ENCODE data around the gene SFRP4. TPM values are rescaled to one million over a fixed set of nuclear protein-coding genes. Genes with fewer than 3 reads are reported as not detected.

The SFRP4 gene
- total RNA-seq, 1 donor = 0.27 TPM

DNA sequence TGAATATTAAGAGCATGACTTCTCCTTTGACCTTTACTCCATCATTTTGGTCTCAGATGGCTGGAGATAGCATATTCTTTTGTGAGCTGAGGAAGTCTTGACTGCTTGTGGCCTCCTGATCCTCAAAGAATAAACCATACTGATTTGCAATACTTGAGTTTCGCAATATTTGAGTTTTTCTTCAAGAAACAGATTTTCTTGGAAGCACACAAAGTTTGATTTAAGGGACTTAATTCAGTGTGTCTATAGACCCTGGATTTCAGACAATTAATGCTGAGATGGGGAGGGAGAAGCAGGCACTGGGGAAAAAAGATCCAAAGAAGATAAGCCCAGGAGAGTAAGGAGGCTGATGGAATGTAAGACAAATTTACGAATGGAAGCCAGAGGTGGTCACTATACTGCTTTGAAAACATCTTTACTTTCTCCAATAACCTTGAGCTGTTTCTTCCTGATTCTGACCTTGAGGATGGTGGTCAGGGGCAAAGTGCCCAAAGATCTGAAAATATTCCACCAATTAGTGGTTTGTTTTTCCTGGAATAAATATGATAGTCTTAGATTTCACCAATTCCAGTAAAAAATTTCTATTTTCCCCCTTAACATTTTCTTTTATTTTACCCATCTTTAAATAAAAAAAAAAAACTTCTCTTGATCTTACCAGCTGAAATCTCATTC is 11.3 kb upstream of the SFRP4 start:
- DNase-seq (ENCODE audit: low read depth in 2 of 3, low spot score in 2 of 3) = no peak

DNA sequence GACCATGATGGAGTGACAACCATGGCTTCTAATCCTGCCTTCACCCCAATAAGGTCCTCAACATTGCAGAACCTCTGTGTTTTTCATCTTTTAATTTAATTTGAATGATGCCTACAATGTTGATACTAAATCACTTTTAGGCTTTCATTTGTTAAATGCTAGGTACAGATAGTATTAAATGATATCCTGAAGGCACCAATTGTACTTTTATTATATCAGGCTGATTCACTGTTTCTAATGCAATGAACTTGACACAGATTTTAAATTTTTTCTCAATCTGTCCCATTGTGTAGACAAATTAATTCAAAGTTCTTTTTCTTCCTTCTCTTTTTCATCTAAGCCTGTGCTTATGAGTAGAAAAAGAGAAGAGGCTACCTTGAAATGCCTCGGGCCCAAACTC is 9.0 kb upstream of the SFRP4 start:
- no peak for DNase-seq (ENCODE audit: low read depth in 2 of 3, low spot score in 2 of 3)

DNA sequence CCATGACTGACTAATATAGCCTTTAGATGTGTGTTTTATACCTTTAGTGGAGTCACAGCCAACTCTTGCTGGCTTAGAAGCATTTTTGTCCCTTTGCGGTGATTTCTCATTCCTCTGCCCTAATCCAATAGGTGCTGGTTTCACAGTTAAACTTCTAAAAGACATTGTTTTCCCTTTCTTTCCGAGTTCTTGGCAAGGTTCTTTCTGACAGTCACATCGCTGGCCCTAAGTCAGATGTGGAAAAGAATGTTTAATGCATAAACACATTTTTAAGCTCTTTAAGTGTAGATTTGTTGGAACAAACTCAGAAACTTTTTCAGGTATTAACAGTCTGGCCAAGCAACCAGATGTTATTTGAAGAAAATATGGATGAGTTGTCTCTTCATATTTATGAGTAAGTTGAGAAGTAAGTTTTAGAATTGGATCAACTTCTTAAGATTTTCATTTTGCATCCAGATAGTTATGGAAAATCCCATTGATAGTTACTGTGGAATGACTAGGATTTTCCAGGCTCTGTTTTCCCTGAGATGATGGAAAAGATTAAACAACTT is 7.9 kb upstream of the SFRP4 start:
- DNase-seq (ENCODE audit: low read depth in 2 of 3, low spot score in 2 of 3) = no peak

DNA sequence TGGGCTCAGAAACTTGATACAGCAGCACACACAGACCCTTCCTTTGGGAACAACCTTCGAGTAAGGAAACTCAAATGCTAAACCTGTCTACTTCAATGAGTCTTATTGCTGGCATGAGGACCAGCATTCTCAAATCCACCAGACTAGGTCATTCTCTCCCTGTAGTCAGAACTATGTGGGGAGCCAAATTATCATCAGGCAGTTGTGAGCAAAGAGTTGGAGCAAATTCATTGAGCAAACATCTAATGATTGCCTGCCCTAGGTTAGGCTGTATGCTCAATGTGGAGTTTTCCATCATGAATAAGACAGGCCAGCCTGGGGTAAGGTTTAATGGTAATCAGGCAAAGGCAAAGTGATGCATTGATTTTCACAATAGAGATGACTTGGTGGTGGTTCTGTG is 7.4 kb upstream of the SFRP4 start:
- no peak for DNase-seq (ENCODE audit: low read depth in 2 of 3, low spot score in 2 of 3)

DNA sequence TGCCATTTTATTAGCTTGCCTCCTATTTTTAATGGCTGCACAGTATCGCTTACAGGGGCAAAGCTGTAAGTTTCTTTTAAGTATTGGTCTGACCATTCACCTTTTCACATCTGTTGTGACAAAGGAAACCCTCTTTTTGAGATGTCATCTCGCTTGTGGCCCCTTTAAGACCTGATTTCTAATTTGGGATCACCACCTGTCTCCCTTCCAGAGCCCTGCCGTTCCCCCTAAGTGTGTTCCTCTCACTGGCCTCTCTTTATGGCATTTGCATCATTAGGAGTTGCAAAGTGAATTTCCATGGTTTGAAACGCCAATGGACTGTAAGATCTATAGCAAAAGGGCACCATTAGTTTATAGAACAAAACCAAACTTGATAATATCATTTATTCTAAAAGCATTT is 5.3 kb upstream of the SFRP4 start:
- no peak for DNase-seq (ENCODE audit: low read depth in 2 of 3, low spot score in 2 of 3)

DNA sequence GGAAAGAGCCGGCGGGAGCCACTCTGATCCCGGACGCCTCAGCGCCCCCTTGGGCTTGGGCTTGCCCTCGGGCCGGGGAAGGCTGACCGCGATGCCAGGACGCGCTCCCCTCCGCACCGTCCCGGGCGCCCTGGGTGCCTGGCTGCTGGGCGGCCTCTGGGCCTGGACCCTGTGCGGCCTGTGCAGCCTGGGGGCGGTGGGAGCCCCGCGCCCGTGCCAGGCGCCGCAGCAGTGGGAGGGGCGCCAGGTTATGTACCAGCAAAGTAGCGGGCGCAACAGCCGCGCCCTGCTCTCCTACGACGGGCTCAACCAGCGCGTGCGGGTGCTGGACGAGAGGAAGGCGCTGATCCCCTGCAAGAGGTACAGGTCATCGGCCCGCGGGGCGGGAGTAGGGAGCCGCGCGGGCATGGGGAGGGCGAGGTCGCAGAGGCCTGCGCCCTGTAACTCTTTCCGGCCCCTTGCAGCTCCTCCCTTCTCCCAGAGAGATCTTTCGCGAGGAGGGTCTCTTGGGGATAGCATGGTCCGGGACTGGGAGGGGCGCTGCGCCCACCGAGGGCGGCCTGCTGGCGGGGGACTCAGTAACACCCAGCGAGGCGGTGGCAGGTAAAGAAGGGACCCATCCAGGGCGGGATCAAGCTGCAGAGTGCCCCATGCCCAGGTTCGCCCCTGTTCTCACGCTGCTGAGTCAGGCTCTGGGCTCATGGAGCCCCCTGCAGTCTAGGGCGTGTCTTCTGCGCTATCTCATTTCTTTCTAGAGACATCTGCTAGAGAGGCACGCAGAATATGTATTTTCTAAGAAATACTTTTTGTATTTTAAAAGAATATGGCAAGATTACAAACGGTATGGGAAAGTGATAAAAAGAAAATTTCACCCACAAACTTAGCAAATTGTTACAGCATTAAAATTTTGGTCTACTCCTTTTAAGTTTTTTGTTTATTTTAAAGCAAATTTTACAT is 4.5 kb upstream of the SFRP4 start:
- DNase-seq (ENCODE audit: low read depth in 2 of 3, low spot score in 2 of 3) = peak in 2 of 3 donors; percentile 81 to 87

DNA sequence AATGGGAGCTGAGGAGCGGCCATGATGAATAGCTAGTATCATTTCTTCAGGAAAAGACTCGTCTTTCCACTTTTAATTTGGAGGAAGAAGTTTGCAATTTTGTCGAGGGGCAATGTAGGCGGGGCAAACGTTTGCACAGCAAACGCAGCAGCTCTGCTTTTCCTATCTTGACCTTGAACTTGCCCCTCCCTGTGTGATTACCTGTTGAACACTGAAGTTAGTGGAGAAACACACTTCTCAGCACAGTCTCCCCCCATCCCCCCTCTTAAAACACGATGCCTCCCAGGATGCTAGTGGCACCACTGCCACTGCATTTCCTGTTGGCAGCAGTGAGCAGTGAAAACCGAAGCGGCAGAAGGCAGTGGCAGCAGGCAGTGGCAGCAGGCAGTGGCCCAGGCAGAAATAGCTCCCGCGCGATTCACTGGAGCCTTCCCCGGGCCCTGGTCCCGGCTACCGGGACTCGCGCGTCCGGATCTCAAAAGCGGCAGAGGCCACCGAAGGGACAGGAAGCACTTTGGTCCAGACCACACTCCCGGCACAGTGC is 3.8 kb upstream of the SFRP4 start, which contains the start of gene EPDR1:
EPDR1 (plus strand) TSS at position 336 of the 544 bp plus-strand sequence. CDS start 300 bp downstream, outside the sequence.
- DNase-seq (ENCODE audit: low read depth in 2 of 3, low spot score in 2 of 3) = peak in 2 of 3 donors; percentile 79 to 87

DNA sequence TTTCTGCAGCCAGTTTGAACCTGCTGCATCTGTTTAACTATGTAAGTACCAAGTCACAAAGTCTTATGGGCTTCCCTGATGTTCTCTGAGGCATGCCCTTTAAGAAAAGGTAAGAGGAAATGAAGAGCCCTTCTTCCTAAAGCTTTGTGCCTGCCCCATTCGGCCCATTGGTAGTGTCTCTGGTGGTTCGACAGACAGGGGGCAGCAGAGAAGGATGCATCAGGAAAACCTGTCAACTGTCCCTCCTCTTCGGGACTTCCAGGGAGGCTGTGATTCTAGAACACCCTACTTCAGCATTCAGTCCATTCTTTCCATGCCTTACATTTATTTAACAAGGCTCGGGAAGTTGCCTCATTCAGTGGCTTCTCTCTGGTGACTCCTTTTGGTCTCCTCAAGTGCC is 1.9 kb upstream of the SFRP4 start:
- DNase-seq (ENCODE audit: low read depth in 2 of 3, low spot score in 2 of 3) = no peak

DNA sequence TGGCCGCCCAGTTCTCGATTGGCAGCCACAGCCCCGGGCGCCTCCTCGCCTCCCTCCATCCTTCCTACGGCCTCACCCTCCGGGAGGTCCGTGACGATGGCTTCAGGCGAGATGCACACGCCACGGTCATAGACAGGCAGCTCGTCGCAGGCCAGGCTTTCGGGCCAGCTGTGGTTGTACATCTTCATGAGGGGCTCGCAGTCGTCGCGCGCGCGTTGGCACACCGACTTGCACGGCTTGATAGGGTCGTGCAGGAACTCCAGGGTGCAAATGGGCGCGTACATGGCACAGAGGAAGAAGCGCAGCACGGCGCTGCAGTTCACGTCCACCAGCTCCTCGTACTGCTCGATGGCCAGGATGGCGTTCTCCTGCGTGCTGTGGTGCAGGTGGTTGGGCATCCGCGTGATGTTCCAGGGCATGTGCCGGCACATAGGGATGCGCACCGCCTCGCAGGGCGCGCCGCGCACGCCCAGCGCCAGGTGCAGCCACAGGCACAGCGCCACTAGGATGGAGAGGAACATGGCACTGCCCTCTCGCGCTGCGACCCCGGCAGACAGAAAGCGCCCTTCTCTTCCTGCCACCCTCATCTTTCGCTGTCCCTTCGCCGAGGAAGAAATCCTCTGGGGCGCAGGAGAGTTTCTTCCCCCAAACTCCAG is 472 bp downstream of the SFRP4 start:
- DNase-seq (ENCODE audit: low read depth in 2 of 3, low spot score in 2 of 3) = peak in 1 of 3 donors; percentile 40

DNA sequence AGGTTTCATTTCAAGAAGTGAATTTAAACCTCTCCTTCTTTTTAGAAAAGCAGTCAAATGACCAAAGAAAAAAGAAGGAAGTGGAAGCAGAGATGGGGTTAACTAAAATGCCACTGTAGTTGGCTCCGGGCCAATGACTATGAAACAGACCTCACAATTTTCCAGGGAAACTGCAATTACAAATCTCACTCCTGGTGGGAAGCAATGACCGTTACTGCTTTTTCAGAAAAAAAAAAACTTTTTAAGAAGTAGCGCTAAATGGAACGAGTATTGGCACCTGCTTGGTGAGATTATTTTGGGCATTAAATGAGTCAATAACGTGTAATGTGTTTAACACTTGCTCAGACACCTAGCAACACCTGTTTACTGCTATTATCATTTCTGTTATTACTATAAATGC is 1.2 kb downstream of the SFRP4 start:
- peak in 1 of 3 donors; percentile 60 for DNase-seq (ENCODE audit: low read depth in 2 of 3, low spot score in 2 of 3)

DNA sequence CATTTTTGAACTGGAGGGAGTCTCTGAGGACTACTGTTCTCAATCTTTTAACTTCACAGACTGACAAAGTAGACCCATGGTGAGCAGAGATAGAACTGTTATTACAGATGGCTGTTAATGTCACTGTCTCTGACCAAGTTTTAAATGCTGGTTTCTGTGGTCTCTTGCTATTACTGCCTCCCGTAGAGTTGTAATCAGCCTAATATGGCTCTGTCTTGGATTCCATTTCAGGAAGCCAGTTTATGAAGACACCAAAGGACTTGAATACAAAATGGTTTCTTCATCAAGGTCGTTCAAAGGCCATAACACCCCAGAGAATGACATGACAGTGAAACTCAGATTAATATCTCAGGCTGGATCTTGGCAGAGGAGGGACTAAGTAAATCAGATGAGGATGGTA is 3.9 kb downstream of the SFRP4 start:
- no peak for DNase-seq (ENCODE audit: low read depth in 2 of 3, low spot score in 2 of 3)

DNA sequence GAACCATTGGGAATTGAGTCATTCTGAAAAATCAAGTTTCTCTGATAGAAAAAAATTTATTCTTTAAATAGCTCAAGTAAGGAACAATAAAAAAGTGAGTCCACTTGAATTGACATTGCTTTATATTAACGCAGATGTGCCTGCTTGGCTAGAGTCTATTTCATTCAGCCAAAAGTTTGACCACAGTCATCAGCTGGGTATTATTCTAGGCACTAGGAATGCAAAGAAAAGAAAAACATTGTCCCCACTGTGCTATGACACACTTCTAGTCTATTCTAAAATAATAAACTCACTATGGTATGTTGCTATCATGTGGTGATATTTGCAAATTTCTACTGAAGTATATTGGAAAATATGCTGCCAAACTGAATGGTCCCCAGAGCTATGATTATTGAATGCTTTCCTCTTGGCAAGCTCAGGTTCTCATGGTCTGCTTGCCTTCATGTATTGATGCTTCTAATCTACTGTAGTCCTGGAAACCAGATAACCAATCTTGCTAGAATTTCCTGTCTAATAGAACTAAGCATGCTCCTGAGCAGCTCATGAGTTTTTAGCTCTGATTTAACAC is 8.3 kb downstream of the SFRP4 start:
- no peak for DNase-seq (ENCODE audit: low read depth in 2 of 3, low spot score in 2 of 3)

DNA sequence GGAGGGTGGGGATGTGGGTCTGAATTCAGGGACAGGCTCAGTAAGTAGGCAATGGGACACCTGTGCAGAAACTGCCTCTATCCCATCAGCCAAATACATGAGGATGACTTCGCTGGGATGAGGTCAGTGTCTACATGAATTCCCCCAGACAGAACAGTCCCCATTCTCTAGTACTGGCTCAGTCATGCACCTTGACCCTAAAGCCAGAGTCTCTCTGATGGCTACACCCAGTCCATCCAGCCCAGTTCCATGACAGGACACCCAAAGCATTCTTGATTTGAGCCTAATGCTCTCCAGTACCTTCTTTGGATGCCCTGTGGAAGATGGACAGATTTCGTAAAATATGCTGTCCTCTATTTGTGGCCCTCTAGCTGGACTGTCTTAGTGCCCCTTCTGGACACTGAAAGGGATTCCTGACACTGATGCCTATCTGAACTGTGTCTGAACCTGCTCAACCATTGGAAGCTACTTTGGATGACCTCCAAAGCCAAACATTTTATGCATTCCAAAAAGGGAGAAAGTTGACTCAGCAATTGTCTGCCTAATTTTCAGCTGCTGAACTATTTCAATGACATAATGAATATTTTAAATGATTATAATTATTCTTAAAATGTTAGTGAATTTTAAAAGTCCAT is 14.6 kb downstream of the SFRP4 start:
- no peak for DNase-seq (ENCODE audit: low read depth in 2 of 3, low spot score in 2 of 3)

DNA sequence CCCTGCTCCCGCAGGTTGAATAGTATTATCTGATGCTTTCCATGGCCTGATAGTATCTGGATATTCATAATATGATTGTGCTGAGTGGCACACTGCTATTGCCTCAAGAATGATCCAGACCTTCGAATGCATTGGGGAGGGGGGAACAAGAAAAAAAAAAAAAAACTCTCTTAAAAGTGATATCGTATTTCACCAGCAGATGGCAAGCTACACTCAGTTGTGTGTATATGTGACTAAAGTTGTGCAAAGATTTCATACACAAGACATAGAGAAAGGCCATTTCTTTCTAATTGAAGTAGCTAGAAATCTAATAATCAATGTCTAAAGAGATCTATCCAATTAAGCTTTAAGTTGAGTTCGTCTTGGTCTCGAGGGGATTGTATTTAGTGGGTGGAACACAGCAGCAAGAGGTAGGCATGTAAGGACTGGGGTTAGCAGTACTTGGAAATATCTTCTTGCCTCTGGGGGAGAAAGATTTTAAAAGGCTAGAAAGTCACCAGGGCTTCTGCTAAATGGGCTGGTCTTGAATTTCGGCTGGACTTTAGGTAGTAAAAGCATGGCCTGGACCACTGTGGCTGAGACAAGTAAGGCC is 15.3 kb downstream of the SFRP4 start:
- DNase-seq (ENCODE audit: low read depth in 2 of 3, low spot score in 2 of 3) = peak in 2 of 3 donors; percentile 49 to 73

DNA sequence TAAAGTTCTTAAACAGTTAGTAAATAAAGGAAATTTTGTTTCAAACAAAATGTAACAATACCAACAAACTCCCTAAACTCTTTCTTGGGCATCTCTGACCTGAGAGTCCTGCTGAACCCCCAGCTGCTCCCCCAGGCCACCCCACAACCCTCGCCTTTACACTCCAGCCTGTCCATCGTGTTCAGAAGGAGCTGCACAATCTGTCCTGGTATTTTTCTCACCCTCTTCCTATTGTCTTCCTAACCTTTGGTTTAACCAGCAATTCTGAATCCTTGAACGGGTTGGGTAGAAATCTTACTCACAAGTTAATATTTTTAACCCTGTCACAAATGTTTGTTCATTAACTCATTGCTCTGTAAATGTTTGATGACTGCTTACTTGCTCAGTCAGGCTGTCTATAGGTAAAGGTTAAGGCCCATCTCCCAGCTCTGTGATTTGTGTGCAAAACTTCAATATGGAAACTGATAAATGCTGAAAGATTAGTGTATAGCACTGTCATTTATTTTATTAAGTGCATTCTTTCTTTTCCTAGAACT is 16.8 kb downstream of the SFRP4 start:
- no peak for DNase-seq (ENCODE audit: low read depth in 2 of 3, low spot score in 2 of 3)

DNA sequence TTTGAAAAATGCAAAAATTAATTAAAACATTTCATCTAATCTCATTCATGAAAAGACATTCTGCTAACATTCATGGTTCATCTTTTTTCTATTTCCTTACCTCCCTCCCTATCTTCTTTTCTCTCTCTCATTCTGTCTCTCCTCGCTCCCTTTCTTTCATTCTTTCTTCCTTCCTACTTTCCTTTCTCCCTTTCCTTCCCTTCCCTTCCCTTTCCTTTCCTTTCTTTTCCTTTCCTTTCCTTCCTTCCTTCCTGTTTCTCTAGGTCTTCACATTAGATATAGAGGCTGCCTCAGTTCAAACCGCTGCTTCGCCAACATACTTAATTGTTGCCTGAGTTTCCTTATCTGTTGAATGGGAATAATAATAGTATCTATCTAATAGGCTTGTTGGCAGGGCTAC is 21.9 kb downstream of the SFRP4 start:
- no peak for DNase-seq (ENCODE audit: low read depth in 2 of 3, low spot score in 2 of 3)

DNA sequence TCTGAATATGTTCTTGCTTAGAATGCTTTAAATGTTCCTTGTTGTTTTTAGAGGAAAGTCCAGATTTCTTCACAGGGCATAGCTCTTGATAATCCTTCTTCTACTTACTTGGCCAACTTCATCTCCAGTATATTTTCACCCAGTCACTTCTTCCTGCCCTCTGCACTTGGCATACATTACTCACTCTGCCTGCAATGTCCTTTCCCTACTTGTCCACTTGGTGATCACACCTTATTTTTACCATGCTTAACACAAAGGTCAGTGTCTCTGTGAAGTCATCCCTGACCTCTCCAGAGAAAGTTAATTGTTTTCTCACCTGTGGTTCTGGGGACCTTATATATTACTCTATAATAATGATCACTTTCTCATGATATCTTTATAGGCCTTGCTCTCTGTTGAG is 23.3 kb downstream of the SFRP4 start:
- DNase-seq (ENCODE audit: low read depth in 2 of 3, low spot score in 2 of 3) = no peak

DNA sequence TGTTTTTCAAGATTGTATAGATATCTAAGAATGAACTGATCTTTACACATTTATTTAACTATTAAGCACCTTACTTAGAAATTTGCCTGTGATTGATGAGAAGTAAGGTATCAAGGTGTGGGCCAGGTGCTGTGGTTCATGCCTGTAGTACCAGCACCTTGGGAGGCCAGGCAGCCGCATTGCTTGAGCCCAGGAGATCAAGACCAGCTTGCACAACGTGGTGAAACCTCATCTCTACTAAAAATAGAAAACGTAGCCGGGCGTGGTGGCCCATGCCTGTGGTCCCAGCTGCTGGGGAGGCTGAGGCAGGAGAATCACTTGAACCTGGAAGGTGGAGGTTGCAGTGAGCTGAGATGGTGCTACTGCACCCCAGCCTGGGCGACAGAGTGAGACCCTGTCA is 34.5 kb downstream of the SFRP4 start:
- no peak for DNase-seq (ENCODE audit: low read depth in 2 of 3, low spot score in 2 of 3)
